Natural killer cell treated with Interleukin-12 subunit alpha and Interleukin-12 subunit beta and Interleukin-15 and Interleukin-18, amount 100 ng/mL, for 72 hours (primary cell): Measurements from ENCODE around the gene GNA12. TPM values are rescaled to one million over a fixed set of nuclear protein-coding genes. Genes with fewer than 3 reads are reported as not detected.

ENCODE experiments used
- ATAC-seq, 2 donors: fragments of 150-1000 bp; cut with Tn5 transposase in 1 of 2; sonication (Bioruptor Pico), chemical (Tn5 transposase) in 1 of 2; 2 replicates each; pipeline ENCODE4 v1.10.0; 2021
- DNase-seq: peaks from one replicate; pipeline ENCODE4 v3.0.0; 2022; ENCODE audit warnings: low spot score
- H3K27ac Mint-ChIP-seq, 2 donors: 1 replicate in 1 of 2; 2 replicates in 1 of 2; pipeline ENCODE4 v1.8.0; 2022; ENCODE audit warnings: mixed read lengths in 2 of 2, mild to moderate bottlenecking in 1 of 2, moderate library complexity in 1 of 2
- H3K27me3 Mint-ChIP-seq, 2 donors: 1 replicate in 1 of 2; 2 replicates in 1 of 2; pipeline ENCODE4 v1.8.0; 2022; ENCODE audit warnings: mixed read lengths in 2 of 2
- H3K36me3 Mint-ChIP-seq: one replicate; pipeline ENCODE4 v1.8.0; 2022; ENCODE audit warnings: mixed read lengths
- H3K4me1 Mint-ChIP-seq, 2 donors: 1 replicate in 1 of 2; 2 replicates in 1 of 2; pipeline ENCODE4 v1.8.0; 2022; ENCODE audit warnings: low read depth in 2 of 2, mixed read lengths in 2 of 2, mild to moderate bottlenecking in 1 of 2
- H3K4me3 Mint-ChIP-seq: one replicate; pipeline ENCODE4 v1.8.0; 2022; ENCODE audit warnings: mixed read lengths
- H3K9me3 Mint-ChIP-seq: 2 replicates; pipeline ENCODE4 v1.8.0; 2022; ENCODE audit warnings: mixed read lengths
- total RNA-seq, 2 donors: library from RNA; stranded (reverse); gene quantifications; one replicate each; pipeline ENCODE4 v1.2.3, GENCODE V29; 2022

The GNA12 gene
- total RNA-seq, 2 donors from 2014 or later, result 15.5 to 27.1 TPM

DNA sequence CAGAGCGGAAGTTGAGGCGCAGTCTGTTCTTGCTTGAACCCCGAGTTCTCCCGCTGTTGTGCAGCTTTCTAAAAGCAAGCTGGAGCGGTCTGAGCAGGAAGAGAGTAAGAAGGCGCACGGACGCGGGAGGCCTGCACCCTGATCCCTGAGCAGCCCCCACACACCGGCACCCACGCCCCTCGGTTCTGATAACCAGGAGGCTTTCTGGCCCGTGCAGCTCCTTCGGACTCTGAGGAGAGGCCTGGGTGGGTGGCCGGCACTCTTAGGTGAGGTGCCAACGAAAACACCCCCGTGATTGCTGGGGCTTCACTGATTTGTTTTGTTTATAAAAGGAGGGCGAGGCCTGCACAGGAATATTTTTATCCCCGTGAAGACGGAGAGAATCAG is 127.2 kb downstream of the GNA12 start:
- no peak for ATAC-seq
- peaks cover 24 to 48% of the 10 kb centered on the region in 2 donors for H3K27me3 Mint-ChIP-seq
- H3K9me3 Mint-ChIP-seq, result no peaks in the 10 kb centered on the region
- H3K4me3 Mint-ChIP-seq, result no peak overlapping the region
- peaks cover 25 to 46% of the 10 kb centered on the region in 2 donors for H3K4me1 Mint-ChIP-seq
- no peaks in the 10 kb centered on the region for H3K36me3 Mint-ChIP-seq
- no peak for DNase-seq
- no peak overlapping the region for H3K27ac Mint-ChIP-seq

DNA sequence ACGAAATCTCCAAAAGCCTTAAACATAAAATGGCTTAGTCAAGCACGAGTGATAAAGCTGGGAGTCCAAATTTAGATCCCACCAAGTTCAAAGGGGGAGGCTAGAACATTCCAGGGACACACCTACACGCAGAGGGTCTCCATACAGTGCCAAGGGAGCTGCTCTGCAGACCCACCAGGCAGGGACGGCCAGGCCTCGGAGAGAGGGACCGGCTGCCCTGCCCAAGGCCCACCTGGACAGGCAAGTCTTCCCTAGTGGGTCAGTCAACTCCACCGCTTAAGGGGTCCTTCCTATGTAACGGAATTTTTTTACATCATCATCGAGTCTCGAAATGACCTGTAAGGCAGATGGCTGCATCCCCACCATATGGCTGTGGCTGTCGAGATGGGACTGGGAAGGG is 127.6 kb downstream of the GNA12 start:
- no peak for ATAC-seq

DNA sequence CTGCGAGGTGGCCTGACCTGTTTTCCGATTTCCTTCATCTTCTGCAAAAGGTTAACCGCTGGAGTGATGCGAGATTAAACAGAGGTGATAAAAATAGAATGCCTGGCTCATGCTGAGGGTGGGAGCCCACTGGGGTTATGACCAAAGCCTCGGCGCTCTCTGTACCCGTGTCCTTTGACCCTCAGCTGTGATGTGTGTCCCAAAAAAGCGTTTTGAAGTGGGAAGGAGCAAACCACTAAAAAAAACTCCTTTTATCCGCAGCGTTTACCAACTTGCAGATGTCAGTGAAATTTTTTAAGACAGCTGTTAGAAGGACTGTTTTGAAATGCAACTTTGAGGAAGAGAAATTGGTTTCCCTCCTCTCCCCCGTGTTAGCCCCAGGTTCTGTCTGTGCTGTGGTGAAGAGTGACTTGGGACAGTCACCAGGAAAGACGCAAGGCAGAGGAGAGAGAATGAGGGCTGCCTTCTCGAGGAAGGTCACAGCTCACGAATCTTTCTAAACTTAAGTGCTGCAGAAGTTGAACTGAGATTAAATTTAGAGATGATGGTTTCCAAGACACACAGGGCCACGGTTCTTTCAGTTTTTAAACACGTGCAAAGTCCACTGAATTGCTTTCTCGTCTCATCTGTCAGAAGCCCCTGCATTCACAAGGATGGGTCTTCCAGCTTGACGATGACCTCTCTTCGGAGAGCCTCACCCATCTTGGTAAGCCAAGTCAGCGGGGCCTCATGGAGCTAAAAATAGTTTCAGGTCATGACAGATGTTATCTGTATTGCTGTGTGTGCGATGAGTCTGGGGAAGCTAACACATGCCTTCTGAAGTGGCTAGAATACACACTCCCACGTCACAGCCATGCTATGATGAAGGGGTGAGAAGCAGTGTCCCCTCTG is 128.5 kb downstream of the GNA12 start:
- Mint-ChIP-seq H3K4me1 (peaks cover 27 to 47% of the 10 kb centered on the region in 2 donors), H3K27ac (no peak overlapping the region), H3K9me3 (no peaks in the 10 kb centered on the region), H3K4me3 (no peak overlapping the region), H3K27me3 (peaks cover 24 to 51% of the 10 kb centered on the region in 2 donors), H3K36me3 (no peaks in the 10 kb centered on the region)
- no peak for ATAC-seq
- no peak for DNase-seq

More for the DNA sequence above, 127.6 kb downstream of the GNA12 start:
- Mint-ChIP-seq H3K4me1 (peaks cover 26 to 46% of the 10 kb centered on the region in 2 donors), H3K27ac (no peak overlapping the region), H3K27me3 (peaks cover 24 to 48% of the 10 kb centered on the region in 2 donors), H3K9me3 (no peaks in the 10 kb centered on the region), H3K4me3 (no peak overlapping the region), H3K36me3 (no peaks in the 10 kb centered on the region)
- DNase-seq, result no peak

DNA sequence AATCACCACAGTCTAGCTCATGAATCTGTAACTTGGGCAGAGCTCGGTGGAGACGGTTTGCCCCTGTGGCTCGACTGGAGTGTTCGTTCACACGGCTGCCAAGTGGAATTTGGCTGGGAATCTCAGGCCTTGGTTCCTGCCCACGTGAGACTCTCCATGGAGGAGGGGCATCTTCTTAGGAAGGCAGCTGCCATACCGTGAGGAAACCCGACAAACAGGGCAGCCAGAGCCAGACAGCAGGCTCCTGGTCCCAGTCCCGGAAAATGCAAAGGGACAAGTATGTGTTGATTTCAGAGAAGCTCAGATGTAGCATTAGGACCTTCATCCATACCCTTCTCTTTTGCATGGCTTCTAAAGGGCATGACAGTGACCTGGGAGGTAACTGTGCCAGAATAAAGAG is 129.5 kb downstream of the GNA12 start:
- Mint-ChIP-seq H3K27ac (no peak overlapping the region), H3K9me3 (no peaks in the 10 kb centered on the region), H3K4me1 (peaks cover 36 to 49% of the 10 kb centered on the region in 2 donors), H3K36me3 (no peaks in the 10 kb centered on the region), H3K4me3 (no peak overlapping the region), H3K27me3 (peaks cover 24 to 50% of the 10 kb centered on the region in 2 donors)
- ATAC-seq (no peak), DNase-seq (no peak)

DNA sequence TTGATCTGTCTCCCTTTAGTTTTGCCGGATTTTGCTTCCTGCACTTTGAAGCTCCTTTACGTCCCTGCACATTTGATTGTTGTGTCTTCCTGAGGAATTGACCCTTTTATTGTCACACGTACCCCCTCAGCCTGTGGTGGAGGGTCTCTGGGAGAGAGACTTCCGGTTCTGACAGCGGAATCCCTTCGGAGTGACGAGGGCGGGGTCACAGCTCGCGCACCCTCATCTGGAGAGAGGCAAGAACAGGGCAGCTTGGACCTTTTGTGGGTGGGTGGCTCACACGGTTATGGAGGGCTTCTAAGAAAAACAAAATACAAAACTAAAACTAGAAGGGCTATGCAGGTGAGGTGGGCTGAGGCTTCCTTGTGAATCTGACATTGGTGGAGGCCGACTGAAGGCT is 130.1 kb downstream of the GNA12 start:
- Mint-ChIP-seq H3K4me1 (peaks cover 38 to 50% of the 10 kb centered on the region in 2 donors), H3K27ac (no peak overlapping the region), H3K4me3 (no peak overlapping the region), H3K36me3 (no peaks in the 10 kb centered on the region), H3K9me3 (no peaks in the 10 kb centered on the region), H3K27me3 (peaks cover 24 to 52% of the 10 kb centered on the region in 2 donors)
- DNase-seq (no peak), ATAC-seq (no peak)

DNA sequence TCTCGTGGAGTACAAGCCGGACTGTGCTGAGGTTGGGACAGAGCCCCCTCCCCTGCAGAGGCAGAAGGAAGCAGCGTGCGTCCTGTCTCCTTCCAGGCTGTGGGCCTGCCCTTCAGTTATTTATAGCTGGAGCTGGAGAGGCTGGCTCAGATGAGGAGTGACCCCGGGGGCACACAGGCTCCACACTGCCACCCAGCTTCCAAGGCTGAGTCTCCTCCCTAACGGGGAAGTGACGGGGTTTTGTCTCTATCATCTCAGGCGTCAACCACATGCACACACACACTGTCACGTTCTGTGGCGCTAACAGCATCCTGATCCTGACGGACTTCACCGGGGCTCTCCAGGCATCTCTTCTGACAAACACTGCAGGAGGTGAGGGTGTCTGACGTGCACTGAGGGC is 130.7 kb downstream of the GNA12 start:
- no peak for DNase-seq
- Mint-ChIP-seq H3K36me3 (no peaks in the 10 kb centered on the region), H3K9me3 (no peaks in the 10 kb centered on the region), H3K27ac (no peak overlapping the region), H3K4me3 (no peak overlapping the region), H3K4me1 (peaks cover 38 to 44% of the 10 kb centered on the region in 2 donors), H3K27me3 (peaks cover 24 to 46% of the 10 kb centered on the region in 2 donors)
- no peak for ATAC-seq

DNA sequence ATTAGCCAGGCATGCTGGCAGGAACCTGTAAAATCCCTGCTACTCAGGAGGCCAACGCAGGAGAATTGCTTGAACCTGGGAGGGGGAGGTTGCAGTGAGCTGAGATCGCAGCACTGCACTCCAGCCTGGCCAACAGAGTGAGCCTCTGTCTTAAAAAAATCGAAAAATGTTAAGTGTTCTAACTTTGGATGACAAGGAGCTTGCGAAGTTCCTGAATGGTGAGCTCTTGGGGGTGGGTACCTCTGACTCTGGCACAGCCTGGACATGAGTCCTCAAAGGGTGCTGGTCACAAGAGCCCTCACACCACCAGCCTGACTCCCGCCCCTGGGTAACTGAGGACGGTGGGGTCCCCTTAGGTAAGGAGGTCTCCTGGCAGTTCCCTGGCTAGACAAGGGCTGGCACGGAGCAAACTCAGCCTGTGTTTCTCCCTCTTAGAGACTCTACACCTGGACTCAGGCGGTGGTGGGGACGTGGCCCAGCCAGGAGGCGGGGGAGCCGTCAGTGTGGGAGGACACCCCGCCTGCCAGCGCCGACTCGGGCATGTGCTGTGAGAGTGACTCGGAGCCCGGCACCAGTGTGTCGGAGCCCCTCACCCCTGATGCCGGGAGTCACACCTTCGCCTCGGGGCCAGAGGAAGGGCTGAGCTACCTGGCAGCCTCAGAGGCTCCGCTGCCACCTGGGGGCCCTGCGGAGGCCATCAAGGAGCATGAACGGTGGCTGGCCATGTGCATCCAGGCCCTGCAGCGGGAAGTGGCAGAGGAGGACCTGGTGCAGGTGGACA is 132.0 kb downstream of the GNA12 start:
- no peak overlapping the region for H3K4me3 Mint-ChIP-seq
- peaks cover 31 to 46% of the 10 kb centered on the region in 2 donors for H3K27me3 Mint-ChIP-seq
- no peak overlapping the region for H3K27ac Mint-ChIP-seq
- H3K4me1 Mint-ChIP-seq, result peaks cover 29 to 35% of the 10 kb centered on the region in 2 donors
- no peak for ATAC-seq
- H3K9me3 Mint-ChIP-seq, result no peaks in the 10 kb centered on the region
- no peak for DNase-seq
- no peaks in the 10 kb centered on the region for H3K36me3 Mint-ChIP-seq

DNA sequence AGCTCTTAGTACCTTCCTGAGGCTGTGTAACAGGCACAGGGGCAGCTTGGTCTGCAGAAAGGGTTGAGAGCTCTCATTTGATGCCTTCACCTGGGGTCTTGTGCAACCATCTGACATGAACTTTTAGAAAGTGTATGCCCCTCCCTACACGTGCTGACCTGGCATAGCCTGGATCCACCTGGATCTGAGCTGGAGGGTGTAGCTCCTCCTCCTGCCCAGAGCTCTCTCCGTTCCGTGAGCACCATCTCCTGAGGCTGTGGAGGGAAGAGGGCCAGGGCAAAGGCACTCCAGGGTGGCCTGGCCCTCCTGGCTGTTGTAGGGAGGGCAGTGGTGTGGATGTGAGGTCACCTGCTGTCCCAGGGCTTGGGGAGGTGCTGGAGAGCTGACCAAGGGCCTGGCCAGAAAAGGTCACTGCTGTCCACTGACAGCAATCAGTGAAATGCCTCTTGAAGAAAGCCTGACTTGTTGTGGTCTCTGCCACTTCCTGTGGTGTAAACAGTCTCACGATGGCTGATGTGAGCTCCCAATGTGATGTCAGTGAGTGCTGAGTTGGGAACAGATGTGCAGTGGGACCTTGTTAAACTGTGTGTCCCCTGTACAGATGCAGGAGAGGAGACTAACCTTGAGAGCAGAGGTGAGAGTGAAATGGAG is 133.1 kb downstream of the GNA12 start:
- H3K27me3 Mint-ChIP-seq, result peaks cover 39 to 43% of the 10 kb centered on the region in 2 donors
- ATAC-seq, result peak; percentile 69 to 72

DNA sequence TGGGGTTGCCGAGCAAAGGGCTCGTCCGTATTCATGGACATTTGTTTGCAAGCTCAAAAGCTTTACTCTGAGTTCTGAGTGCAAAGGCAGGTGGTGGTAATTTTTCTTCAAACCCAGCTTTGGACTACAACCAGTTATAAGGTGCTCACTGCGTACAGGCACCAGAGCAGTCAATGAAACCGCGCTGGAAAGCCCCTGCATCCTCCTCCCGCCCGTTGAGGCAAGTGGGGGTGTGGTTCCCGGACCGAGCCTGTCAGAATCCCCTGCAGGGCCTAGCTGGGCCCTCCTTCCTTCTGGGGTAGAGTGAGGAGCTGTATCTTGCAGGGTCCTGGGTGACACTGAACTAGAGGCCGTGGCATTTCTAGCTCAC is 133.8 kb downstream of the GNA12 start:
- no peaks in the 10 kb centered on the region for H3K9me3 Mint-ChIP-seq
- ATAC-seq (peak in 1 of 2 donors; percentile 69), DNase-seq (no peak)
- H3K27me3 Mint-ChIP-seq, result peaks cover 36 to 45% of the 10 kb centered on the region in 2 donors
- peak overlapping the region; percentile 71 for H3K4me3 Mint-ChIP-seq
- no peaks in the 10 kb centered on the region for H3K36me3 Mint-ChIP-seq
- H3K4me1 Mint-ChIP-seq, result peaks cover 20 to 25% of the 10 kb centered on the region in 2 donors
- no peak overlapping the region for H3K27ac Mint-ChIP-seq

More for the DNA sequence above, 133.1 kb downstream of the GNA12 start:
- Mint-ChIP-seq H3K36me3 (no peaks in the 10 kb centered on the region), H3K4me3 (peak overlapping the region; percentile 71), H3K9me3 (no peaks in the 10 kb centered on the region), H3K4me1 (peaks cover 24 to 28% of the 10 kb centered on the region in 2 donors), H3K27ac (no peak overlapping the region)
- DNase-seq, result no peak

DNA sequence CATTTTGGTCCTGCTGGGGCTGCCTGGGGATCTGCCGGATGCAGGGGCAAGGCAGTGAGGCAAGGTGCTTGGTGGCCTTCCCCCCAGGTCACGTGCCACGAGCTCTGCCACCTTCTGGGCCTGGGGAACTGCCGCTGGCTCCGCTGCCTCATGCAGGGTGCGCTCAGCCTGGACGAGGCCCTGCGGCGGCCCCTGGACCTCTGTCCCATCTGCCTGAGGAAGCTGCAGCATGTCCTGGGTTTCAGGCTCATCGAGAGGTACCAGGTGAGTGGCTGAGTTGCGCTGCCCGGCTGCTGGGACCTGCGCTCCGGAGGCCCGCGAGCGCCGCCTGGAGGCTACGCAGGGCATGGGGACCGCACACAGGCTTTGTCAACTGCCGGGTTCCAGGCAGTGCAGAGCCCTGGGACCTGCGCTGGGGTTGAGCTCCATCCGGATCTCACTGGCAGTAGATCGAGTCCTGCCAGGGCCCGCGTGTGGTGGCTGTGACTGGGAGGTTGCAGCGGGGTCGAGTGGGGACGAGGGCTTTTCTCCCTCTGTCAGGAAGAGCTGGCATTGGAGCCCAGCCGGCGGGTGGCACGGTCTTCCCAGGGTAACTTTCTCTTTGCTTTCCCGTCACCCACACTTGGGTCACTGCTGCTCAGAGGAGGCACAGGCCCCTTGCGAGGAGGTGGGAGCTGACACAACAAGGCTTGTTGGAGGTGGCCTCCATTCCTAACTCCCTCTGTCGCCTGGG is 134.4 kb downstream of the GNA12 start:
- Mint-ChIP-seq H3K4me1 (peaks cover 19 to 21% of the 10 kb centered on the region in 2 donors), H3K36me3 (no peaks in the 10 kb centered on the region), H3K9me3 (no peaks in the 10 kb centered on the region), H3K27ac (no peak overlapping the region), H3K4me3 (peak overlapping the region; percentile 71), H3K27me3 (peaks cover 30 to 46% of the 10 kb centered on the region in 2 donors)
- ATAC-seq, result peak; percentile 82 to 87
- DNase-seq, result no peak

DNA sequence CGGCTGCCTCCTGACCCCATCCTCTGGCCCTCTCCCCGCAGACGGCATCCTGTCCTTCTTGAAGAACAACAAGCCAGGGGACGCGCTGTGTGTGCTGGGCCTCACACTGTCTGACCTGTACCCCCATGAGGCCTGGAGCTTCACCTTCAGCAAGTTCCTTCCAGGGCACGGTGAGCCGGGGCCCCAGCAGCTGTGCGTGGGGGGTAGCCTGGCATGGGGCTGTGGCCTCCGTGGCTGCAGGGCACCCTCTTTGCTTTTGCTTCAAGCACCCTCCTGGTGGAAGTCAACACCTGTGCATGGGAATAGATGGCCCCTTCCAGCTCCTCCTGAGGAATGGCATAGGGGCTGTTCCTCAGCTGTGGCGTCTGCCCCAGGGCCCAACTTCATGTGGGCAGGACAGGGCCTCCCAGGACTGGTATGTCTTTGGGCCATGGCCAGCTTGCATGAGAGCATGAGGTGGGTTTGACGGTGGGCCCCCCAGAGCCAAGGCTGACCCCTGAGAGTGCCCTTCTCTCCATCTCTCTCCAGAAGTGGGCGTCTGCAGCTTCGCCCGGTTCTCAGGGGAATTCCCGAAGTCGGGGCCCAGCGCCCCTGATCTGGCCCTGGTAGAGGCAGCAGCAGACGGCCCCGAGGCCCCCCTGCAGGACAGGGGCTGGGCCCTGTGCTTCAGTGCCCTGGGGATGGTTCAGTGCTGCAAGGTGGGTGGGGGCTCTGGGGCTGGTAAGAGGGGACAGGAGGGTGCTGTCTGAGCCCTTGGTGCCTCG is 135.4 kb downstream of the GNA12 start:
- H3K4me3 Mint-ChIP-seq, result no peak overlapping the region

DNA sequence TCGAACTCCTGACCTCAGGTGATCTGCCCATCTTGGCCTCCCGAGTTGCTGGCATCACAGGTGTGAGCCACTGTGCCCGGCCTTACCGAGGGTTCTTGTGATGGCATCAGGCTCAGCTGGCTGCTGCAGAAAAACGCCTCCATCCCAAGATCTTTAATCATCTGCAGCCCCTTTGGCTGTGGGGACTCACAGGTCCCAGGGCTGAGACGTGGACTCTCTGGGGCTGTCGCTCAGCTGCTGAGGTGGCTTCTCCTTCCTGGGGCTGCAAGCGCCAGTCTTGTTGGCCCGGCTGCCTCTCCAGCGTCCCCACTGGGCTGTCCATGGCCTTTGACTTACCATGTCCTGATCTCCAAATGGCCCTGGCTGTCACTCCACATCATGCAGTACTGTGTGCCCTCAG is 136.1 kb downstream of the GNA12 start:
- no peak for DNase-seq
- Mint-ChIP-seq H3K9me3 (no peaks in the 10 kb centered on the region), H3K36me3 (no peaks in the 10 kb centered on the region), H3K27me3 (peaks cover 15 to 39% of the 10 kb centered on the region in 2 donors), H3K4me1 (peaks cover 13 to 19% of the 10 kb centered on the region in 2 donors), H3K4me3 (no peak overlapping the region), H3K27ac (no peak overlapping the region)
- ATAC-seq, result no peak

More for the DNA sequence above, 135.4 kb downstream of the GNA12 start:
- peaks cover 17 to 19% of the 10 kb centered on the region in 2 donors for H3K4me1 Mint-ChIP-seq
- H3K9me3 Mint-ChIP-seq, result no peaks in the 10 kb centered on the region
- H3K36me3 Mint-ChIP-seq, result no peaks in the 10 kb centered on the region
- no peak overlapping the region for H3K27ac Mint-ChIP-seq
- peaks cover 20 to 37% of the 10 kb centered on the region in 2 donors for H3K27me3 Mint-ChIP-seq
- no peak for DNase-seq
- no peak for ATAC-seq
